ENCODE measurements around the gene ASCC2.

DNA sequence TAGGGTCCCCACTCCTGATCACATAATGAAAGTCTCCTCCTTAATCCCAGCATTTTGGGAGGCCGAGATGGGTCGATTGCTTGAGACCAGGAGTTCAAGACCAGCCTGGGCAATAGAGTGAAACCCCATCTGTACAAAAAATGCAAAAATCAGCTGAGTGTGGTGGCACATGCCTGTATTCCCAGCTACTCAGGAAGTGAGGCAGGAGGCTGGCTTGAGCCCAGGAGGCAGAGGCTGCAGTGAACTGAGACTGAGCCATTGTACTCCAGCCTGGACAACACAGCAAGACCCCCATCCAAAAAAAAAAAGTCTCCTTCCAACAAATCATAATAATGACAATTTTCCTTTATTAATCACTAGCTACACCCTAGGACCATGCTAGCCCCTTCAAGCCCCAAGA is 86.4 kb downstream of the ASCC2 start:
- no peak for TF ChIP-seq TEAD4 (IDR thresholded peaks at IDR 0.05)
- no peak for TF ChIP-seq RAD21 (IDR thresholded peaks at IDR 0.05; ENCODE audit: low read depth)
- TF ChIP-seq, protein P1, sequence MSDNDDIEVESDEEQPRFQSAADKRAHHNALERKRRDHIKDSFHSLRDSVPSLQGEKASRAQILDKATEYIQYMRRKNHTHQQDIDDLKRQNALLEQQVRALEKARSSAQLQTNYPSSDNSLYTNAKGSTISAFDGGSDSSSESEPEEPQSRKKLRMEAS (IDR thresholded peaks at IDR 0.05): no peak
- TF ChIP-seq, protein P2, sequence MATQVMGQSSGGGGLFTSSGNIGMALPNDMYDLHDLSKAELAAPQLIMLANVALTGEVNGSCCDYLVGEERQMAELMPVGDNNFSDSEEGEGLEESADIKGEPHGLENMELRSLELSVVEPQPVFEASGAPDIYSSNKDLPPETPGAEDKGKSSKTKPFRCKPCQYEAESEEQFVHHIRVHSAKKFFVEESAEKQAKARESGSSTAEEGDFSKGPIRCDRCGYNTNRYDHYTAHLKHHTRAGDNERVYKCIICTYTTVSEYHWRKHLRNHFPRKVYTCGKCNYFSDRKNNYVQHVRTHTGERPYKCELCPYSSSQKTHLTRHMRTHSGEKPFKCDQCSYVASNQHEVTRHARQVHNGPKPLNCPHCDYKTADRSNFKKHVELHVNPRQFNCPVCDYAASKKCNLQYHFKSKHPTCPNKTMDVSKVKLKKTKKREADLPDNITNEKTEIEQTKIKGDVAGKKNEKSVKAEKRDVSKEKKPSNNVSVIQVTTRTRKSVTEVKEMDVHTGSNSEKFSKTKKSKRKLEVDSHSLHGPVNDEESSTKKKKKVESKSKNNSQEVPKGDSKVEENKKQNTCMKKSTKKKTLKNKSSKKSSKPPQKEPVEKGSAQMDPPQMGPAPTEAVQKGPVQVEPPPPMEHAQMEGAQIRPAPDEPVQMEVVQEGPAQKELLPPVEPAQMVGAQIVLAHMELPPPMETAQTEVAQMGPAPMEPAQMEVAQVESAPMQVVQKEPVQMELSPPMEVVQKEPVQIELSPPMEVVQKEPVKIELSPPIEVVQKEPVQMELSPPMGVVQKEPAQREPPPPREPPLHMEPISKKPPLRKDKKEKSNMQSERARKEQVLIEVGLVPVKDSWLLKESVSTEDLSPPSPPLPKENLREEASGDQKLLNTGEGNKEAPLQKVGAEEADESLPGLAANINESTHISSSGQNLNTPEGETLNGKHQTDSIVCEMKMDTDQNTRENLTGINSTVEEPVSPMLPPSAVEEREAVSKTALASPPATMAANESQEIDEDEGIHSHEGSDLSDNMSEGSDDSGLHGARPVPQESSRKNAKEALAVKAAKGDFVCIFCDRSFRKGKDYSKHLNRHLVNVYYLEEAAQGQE (IDR thresholded peaks at IDR 0.05; ENCODE audit: low read depth): no peak
- TF ChIP-seq EGR1 (IDR thresholded peaks at IDR 0.05): no peak
- no peak for TF ChIP-seq FOXM1 (IDR thresholded peaks at IDR 0.05; ENCODE audit: borderline replicate concordance, low read depth)
- TF ChIP-seq NFIC (IDR thresholded peaks at IDR 0.05): no peak
- TF ChIP-seq YY1 (IDR thresholded peaks at IDR 0.05; ENCODE audit: low read depth): no peak
- TF ChIP-seq EP300 (IDR thresholded peaks at IDR 0.05; ENCODE audit: borderline replicate concordance): no peak
- TF ChIP-seq ZBTB7A (IDR thresholded peaks at IDR 0.05; ENCODE audit: low read depth): no peak
